Retinal pigment epithelial cell (primary cell): ENCODE data around the gene SORCS2.

Source experiments
- DNase-seq: peaks from one replicate; pipeline ENCODE4 v3.0.0-alpha.2; 2010; ENCODE audit warnings: low read depth
- H3K4me3 ChIP-seq: 2 replicates; pipeline ENCODE4 v1.5.1; 2011; ENCODE audit warnings: mild to moderate bottlenecking, low read length, control low read depth, moderate library complexity
- TF ChIP-seq, protein P1 (sequence below): conservative IDR thresholded peaks from 2 replicates; pipeline ENCODE4 v1.5.1; 2011; ENCODE audit warnings: low read depth, low read length, control low read depth, inconsistent platforms

SORCS2 gene

DNA sequence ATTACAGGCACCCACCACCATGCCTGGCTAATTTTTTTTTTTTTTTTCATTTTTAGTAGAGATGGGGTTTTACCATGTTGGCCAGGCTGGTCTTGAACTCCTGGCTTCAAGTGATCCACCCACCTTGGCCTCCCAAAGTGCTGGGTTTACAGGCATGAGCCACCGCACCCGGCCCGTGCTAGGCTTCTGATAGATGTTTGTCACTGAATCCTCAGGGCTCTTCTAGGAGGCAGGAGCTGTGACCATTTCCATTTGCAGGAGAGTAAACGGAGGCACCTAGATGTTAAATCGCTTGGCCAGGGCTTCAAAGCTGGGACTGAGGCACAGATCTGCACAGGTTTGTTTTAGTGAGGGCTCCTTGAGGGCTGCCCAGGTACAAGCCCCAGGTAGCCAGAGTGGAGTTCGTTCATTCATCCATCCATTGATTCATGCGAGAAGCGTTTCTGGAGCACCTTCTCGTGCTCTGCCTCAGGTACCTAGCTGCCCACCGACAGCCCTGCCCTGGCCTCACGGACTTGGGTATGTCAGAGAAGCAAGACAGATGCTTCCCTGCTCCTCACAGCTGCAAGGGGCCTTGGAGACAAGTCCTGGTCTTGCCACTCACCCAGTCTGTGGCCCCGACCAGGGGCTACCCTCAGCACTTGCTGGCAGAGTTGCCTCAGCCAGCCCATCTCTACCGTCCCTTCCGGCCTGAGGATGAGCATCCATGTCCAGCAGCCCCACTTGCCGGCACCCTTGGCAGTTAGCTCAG lies 136.0 kb downstream of the SORCS2 start:
- DNase-seq = no peak
- H3K4me3 ChIP-seq = no peak overlapping the region
- TF ChIP-seq, protein P1, sequence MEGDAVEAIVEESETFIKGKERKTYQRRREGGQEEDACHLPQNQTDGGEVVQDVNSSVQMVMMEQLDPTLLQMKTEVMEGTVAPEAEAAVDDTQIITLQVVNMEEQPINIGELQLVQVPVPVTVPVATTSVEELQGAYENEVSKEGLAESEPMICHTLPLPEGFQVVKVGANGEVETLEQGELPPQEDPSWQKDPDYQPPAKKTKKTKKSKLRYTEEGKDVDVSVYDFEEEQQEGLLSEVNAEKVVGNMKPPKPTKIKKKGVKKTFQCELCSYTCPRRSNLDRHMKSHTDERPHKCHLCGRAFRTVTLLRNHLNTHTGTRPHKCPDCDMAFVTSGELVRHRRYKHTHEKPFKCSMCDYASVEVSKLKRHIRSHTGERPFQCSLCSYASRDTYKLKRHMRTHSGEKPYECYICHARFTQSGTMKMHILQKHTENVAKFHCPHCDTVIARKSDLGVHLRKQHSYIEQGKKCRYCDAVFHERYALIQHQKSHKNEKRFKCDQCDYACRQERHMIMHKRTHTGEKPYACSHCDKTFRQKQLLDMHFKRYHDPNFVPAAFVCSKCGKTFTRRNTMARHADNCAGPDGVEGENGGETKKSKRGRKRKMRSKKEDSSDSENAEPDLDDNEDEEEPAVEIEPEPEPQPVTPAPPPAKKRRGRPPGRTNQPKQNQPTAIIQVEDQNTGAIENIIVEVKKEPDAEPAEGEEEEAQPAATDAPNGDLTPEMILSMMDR = no peak

DNA sequence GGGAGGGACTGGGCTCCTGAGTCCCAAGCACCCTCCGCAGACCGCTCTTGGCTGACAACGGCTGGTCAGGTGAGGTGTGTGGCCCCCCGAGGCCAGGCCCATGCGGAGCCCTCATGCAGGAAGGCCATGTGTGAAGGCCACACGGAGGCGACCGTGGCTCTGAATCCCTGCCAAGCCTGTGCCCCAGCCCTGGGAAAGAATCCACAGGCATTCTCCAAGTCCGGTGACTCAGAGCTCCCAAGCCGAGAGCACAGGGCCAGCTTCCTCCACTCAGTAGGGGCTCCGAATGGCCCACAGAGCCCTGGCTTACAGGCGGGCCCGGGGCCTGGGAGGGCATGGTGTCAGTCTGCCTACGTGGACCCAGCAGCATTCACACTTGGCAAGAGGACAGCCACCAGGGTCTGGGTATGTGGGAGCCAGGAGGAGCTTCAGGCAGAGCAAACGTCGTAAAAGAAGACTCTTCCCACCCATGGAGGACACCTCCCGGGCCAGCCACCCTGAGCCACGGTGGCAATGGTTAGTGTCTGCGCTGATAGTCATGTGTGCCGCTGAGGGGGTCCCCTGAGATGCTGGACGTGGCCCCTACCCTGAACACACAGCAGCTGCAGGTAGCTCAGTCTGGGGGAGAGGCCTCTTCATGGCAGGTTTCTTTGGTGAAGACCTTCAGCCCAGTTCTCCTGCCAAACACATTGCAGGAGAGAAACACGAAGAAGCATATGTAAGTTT lies 136.7 kb downstream of the SORCS2 start:
- no peak overlapping the region for H3K4me3 ChIP-seq
- TF ChIP-seq, protein P1 = peak; percentile 27
- peak; percentile 73 for DNase-seq

DNA sequence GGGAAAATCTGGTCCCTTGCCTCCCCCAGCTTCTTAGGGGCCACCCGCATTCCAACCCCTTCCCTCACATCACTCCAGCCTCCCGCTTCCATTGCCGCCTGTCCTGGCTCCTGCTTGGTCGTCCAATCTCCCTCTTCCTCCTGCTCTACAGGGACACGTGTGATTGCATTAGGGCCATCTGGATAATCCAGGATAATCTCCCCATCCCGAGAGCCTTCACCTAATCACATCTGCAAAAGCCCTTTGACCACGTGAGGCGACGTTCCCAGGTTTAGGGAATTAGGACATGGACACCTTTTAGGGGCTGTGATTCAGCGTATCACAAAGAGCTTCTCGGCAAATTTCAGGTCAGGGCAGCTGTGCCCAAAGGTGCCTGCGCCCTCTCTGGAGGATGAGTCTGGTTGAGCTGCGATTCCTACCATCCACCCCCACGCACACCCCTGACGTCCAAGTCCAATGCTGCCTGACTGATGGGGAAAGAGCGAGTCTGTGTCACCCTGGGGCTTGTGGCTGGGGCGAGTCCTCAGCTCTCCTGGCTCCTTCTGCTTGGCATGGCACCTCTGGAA lies 137.8 kb downstream of the SORCS2 start:
- DNase-seq = no peak
- H3K4me3 ChIP-seq = no peak overlapping the region
- TF ChIP-seq, protein P1 = no peak

DNA sequence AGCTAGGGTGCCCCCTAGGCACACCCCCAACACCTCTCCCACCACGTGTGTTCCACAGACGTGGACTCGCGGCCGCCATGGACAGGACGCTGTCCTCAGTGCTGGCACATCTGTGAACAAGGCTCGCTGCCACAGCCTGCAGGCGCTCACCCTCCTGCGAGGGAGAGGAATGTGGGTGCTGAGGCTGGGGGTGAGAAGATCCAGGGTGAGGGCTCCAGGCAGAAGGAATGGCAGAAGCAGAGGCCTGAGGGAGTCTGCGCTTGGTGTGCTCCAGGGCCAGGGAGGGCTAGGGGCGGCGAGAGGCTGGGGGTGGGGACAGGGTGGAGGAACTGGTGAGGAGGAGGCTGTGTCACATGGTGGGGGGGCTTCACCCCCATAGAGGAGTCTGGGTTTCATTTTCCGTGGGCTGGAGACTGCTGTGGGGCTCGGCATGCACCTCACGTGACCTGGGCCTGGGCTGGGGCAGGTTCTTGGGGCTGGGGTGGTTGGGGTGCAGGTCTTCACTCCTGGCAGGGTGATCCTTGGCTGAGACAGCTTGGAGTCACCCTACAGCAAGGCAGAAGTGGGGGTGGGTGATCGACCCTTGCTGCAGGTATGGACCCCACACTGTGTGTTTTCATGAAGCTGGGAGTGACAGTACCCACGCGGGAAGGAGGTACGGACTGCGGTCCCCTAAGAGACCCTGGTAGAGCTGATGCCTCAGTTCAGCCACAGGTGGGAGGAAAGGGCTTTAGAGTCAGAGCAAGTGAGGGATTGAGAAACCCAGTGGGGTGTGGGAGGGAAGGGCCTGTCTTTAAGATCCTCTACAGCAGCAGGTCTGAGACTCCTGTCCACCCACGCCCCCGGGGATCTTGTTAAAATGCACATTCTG lies 138.7 kb downstream of the SORCS2 start:
- H3K4me3 ChIP-seq = no peak overlapping the region
- TF ChIP-seq, protein P1 = no peak
- DNase-seq = no peak

DNA sequence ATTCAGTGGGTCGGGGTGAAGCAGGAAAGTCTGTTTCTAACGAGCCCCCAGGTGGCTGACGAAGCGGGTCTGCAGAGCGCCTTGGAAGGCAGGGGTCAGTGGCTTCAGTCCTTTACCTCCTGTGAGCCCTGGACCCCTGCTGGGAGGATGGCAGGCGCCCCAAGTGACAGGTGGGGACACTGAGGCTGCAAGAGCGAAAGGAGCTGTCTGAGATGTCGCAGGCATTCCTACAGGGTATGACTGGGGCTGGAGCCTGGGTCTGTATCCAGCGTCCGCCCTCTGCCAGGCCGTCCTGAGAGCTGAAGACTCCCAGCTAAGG lies 139.3 kb downstream of the SORCS2 start:
- no peak for DNase-seq
- no peak overlapping the region for H3K4me3 ChIP-seq

DNA sequence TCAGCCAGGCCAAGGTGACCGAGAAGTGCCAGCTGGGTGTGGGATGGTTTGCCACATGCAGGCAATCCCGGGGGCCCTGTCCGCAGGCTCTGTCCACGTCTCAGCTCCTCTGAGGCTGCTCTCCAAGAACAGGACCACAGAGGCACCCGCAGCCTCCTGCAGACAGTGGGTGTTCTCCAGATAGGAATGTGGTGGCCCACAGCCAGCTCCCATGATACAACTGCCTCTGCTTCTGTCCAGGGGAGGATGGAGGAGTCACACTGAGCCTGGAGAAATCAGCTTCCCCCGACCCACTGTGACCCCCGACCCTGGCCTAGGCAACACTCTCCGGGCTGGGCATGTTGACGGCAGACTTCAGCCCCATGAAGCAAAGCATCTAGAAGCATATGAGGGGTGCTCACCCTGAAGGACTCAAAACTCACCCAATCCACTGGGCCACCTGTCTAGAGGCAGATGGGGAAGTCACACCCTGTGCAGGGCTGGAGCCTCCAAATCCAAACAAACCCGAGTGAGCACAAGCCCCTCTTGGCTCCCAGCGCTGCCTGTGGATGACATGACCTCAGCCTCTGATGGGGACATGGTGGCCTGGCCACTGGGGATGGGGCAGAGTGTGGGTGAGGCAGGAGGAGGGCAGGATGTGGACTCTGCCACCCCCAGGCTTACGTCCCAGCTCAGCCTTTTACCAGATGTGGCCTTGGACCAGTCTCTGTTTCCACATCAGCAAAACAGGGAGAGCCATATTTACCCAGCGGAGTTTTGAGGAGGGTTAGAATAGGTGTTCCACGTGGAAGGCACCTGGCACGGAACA lies 140.1 kb downstream of the SORCS2 start:
- DNase-seq = no peak

More for the DNA sequence above, 139.3 kb downstream of the SORCS2 start:
- TF ChIP-seq, protein P1 = no peak

More for the DNA sequence above, 140.1 kb downstream of the SORCS2 start:
- no peak overlapping the region for H3K4me3 ChIP-seq
- TF ChIP-seq, protein P1 = no peak
